OCI-LY7 (cell line): ENCODE results near the gene AKT3. TPM values are rescaled to one million over a fixed set of nuclear protein-coding genes. Genes with fewer than 3 reads are reported as not detected.
"Not testable (repeated sequence)": the region's sequence is repeated elsewhere in the genome, so short reads cannot be mapped to it uniquely, and the experiment has no call there.

Experiments
- BruUV-seq: library from RNA; stranded (reverse); fragments of 400-500 nt; replicated peaks from 2 replicates; lab custom pipeline; 2021; lab: Mats Ljungman, UMichigan
- CTCF ChIA-PET: fragments of 300-600 bp; sonication (Branson Sonifier 250); formaldehyde crosslinking; loops from one replicate; lab custom pipeline; 2022; ENCODE audit warnings: antibody characterized with exemption; ENCODE audit not compliant: unreplicated experiment; lab: Charles Lee
- POLR2A ChIA-PET: fragments of 300-600 bp; sonication (Branson Sonifier 250); formaldehyde crosslinking; loops from one replicate; lab custom pipeline; 2022; ENCODE audit warnings: antibody characterized with exemption; lab: Charles Lee
- DNase-seq: peaks from one replicate; pipeline ENCODE4 v3.0.0-alpha.2; 2015; ENCODE audit warnings: low spot score
- H2AFZ ChIP-seq: fragments of 200-600 bp; sonication (generic), shearing (Covaris generic); 2 replicates; pipeline ENCODE4 v1.6.1; 2014; ENCODE audit warnings: mild to moderate bottlenecking, antibody characterized with exemption, low read length, moderate library complexity
- H3K27ac ChIP-seq: fragments of 200-600 bp; sonication (generic); 2 replicates; pipeline ENCODE4 v1.5.1; 2014; ENCODE audit warnings: mixed run types, low read depth, mild to moderate bottlenecking, moderate library complexity, low read length, inconsistent platforms; ENCODE audit not compliant: poor library complexity, severe bottlenecking
- H3K36me3 ChIP-seq: fragments of 200-600 bp; sonication (generic); 2 replicates; pipeline ENCODE4 v1.6.1; 2014; ENCODE audit warnings: mild to moderate bottlenecking, antibody characterized with exemption, low read length, moderate library complexity, mixed read lengths; ENCODE audit not compliant: insufficient read depth
- H3K4me1 ChIP-seq: fragments of 200-600 bp; sonication (generic); 2 replicates; pipeline ENCODE4 v1.5.1; 2014; ENCODE audit warnings: mild to moderate bottlenecking, low read length; ENCODE audit not compliant: insufficient read depth, poor library complexity, severe bottlenecking
- H3K4me2 ChIP-seq: fragments of 200-600 bp; sonication (generic); 2 replicates; pipeline ENCODE4 v1.6.1; 2014; ENCODE audit warnings: mild to moderate bottlenecking, low read length
- H3K4me3 ChIP-seq: fragments of 200-600 bp; sonication (generic); 2 replicates; pipeline ENCODE4 v1.5.1; 2014; ENCODE audit warnings: mild to moderate bottlenecking, low read depth, low read length; ENCODE audit not compliant: poor library complexity, severe bottlenecking
- H3K79me2 ChIP-seq: fragments of 200-600 bp; sonication (generic); 2 replicates; pipeline ENCODE4 v1.6.1; 2016; ENCODE audit warnings: low read depth, mild to moderate bottlenecking, low read length, moderate library complexity, mixed read lengths; ENCODE audit not compliant: insufficient read depth
- H3K9me2 ChIP-seq: fragments of 200-600 bp; sonication (generic); 2 replicates; pipeline ENCODE4 v1.6.1; 2016; ENCODE audit warnings: mild to moderate bottlenecking, low read length, mixed read lengths; ENCODE audit not compliant: insufficient read depth
- H3K9me3 ChIP-seq: fragments of 200-600 bp; sonication (generic); 2 replicates; pipeline ENCODE4 v1.6.1; 2014; ENCODE audit warnings: mild to moderate bottlenecking, mixed run types, low read length, mixed read lengths
- H4K20me1 ChIP-seq: fragments of 200-600 bp; sonication (generic); 2 replicates; pipeline ENCODE4 v1.6.1; 2014; ENCODE audit warnings: mild to moderate bottlenecking, antibody characterized with exemption, low read length, moderate library complexity, mixed read lengths; ENCODE audit not compliant: insufficient read depth
- EZH2phosphoT487 ChIP-seq: fragments of 200-600 bp; sonication (generic); IDR thresholded peaks from 2 replicates; pipeline ENCODE4 v1.6.1; 2018; ENCODE audit warnings: low read depth, borderline replicate concordance, mild to moderate bottlenecking, mixed run types, antibody characterized with exemption, low read length, moderate library complexity, mixed read lengths
- intact Hi-C: fragments of 100-400 bp; cut with micrococcal nuclease; formaldehyde crosslinking; loops from one replicate; pipeline ENCODE4 v1.10.0; 2022; ENCODE audit not compliant: unreplicated experiment
- total RNA-seq, 2 experiments: library from RNA; depleted of rRNA in 1 of 2; stranded (reverse); fragments of >200 nt in 1 of 2; shearing (Covaris generic) in 1 of 2; gene quantifications; 2 replicates each; pipeline ENCODE4 v1.2.3, GENCODE V29; 2014 to 2022
- TF ChIP-seq, protein P1 (sequence below): fragments of 200-600 bp; sonication (generic); conservative IDR thresholded peaks from 2 replicates; pipeline ENCODE4 v1.5.1; 2014; ENCODE audit warnings: mild to moderate bottlenecking, antibody characterized with exemption, low read length, moderate library complexity, mixed read lengths

AKT3 gene
- total RNA-seq, 2 experiments from 2014 or later, result 0.29 TPM; not detected in 1

DNA sequence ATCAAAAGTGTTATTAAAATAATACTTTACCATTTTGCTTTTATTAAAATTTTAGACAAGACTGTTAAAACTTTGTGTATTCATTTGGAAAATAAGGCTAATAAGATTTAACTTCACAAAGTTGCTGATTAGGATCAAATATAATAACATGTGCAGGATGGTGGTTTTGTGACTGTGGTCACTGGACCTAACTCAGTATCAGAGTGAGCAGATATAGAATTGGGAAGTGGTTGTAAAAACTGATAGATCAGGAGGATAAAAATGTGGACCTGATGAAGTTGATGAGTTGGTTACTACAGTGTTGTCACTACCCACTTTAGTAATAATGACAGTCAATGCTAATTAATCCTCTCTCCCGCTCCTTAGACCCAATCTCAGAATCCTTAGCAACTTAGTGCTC lies 186.4 kb downstream of the AKT3 start:
- Histone ChIP-seq H3K4me1 (no peaks in the 10 kb centered on the region), H4K20me1 (no peaks in the 10 kb centered on the region), H3K36me3 (no peaks in the 10 kb centered on the region), H3K79me2 (no peaks in the 10 kb centered on the region), H3K27ac (no peak overlapping the region), H2AFZ (no peak overlapping the region), H3K9me3 (no peaks in the 10 kb centered on the region), H3K9me2 (no peaks in the 10 kb centered on the region), H3K4me3 (no peak overlapping the region), H3K4me2 (no peak overlapping the region)
- BruUV-seq, result no TSS peak
- ChIA-PET CTCF (no interaction called here), POLR2A (no interaction called here)
- DNase-seq, result no peak
- intact Hi-C loops, result no loop called here
- TF ChIP-seq, protein P1, sequence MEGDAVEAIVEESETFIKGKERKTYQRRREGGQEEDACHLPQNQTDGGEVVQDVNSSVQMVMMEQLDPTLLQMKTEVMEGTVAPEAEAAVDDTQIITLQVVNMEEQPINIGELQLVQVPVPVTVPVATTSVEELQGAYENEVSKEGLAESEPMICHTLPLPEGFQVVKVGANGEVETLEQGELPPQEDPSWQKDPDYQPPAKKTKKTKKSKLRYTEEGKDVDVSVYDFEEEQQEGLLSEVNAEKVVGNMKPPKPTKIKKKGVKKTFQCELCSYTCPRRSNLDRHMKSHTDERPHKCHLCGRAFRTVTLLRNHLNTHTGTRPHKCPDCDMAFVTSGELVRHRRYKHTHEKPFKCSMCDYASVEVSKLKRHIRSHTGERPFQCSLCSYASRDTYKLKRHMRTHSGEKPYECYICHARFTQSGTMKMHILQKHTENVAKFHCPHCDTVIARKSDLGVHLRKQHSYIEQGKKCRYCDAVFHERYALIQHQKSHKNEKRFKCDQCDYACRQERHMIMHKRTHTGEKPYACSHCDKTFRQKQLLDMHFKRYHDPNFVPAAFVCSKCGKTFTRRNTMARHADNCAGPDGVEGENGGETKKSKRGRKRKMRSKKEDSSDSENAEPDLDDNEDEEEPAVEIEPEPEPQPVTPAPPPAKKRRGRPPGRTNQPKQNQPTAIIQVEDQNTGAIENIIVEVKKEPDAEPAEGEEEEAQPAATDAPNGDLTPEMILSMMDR, result no peak
- no peak for TF ChIP-seq EZH2phosphoT487

DNA sequence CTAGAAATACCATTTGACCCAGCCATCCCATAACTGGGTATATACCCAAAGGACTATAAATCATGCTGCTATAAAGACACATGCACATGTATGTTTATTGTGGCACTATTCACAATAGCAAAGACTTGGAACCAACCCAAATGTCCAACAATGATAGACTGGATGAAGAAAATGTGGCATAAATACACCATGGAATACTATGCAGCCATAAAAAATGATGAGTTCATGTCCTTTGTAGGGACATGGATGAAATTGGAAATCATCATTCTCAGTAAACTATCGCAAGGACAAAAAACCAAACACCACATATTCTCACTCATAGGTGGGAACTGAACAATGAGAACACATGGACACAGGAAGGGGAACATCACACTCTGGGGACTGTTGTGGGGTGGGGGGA lies 187.9 kb downstream of the AKT3 start:
- POLR2A ChIA-PET, intact Hi-C loops, CTCF ChIA-PET: not testable (repeated sequence)

DNA sequence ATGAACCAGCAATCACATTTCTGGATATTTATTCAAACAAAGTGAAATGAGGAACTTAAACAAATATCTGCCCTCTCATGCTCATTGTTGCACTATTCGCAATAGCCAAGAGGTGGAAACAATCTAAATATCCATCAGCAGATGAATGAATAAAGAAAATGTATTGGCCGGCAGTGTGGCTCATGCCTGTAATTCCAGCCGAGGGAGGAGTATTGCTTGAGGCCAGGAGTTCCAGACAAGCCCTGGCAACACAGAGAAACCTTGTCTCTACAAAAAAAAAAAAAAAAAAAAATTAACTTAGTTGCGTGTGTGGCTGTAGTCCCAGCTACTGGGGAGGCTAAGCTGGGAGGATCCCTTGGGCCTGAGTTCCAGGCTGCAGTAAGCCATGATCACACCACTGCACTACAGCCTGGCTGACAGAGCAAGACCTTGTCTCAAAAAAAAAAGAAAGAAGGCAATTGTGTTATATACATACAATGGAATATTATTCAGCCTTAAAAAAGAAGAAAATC lies 191.4 kb downstream of the AKT3 start:
- no peak overlapping the region for H3K4me3 ChIP-seq
- no peaks in the 10 kb centered on the region for H3K36me3 ChIP-seq
- TF ChIP-seq EZH2phosphoT487, result no peak
- TF ChIP-seq, protein P1, result no peak
- H3K27ac ChIP-seq, result no peak overlapping the region
- POLR2A ChIA-PET, result interaction anchor here (0.5 kb wide), 1 partner anchor 1085 kb away, joined by 3 read pairs; no protein-coding TSS in a partner anchor
- no peaks in the 10 kb centered on the region for H3K79me2 ChIP-seq
- no peak overlapping the region for H2AFZ ChIP-seq
- CTCF ChIA-PET, result no interaction called here
- DNase-seq, result no peak
- H3K4me1 ChIP-seq, result no peaks in the 10 kb centered on the region
- no peak overlapping the region for H3K4me2 ChIP-seq
- H4K20me1 ChIP-seq, result no peaks in the 10 kb centered on the region
- no TSS peak for BruUV-seq
- H3K9me3 ChIP-seq, result no peaks in the 10 kb centered on the region
- intact Hi-C loops, result no loop called here
- no peaks in the 10 kb centered on the region for H3K9me2 ChIP-seq

More for the DNA sequence above, 187.9 kb downstream of the AKT3 start:
- H4K20me1 ChIP-seq, H2AFZ ChIP-seq, H3K9me3 ChIP-seq, H3K79me2 ChIP-seq, DNase-seq, H3K27ac ChIP-seq, BruUV-seq, H3K4me2 ChIP-seq, H3K36me3 ChIP-seq, H3K9me2 ChIP-seq, H3K4me3 ChIP-seq, H3K4me1 ChIP-seq: not testable (repeated sequence)
